Ishikawa (cell line): ENCODE data around the gene BPIFA3.

Source experiments
- CEBPB ChIP-seq: IDR thresholded peaks from 2 replicates; pipeline ENCODE4 v1.6.1; 2012
- CREB1 ChIP-seq: IDR thresholded peaks from 2 replicates; pipeline ENCODE4 v1.6.1; 2012; ENCODE audit warnings: low read depth
- EGR1 ChIP-seq: IDR thresholded peaks from 2 replicates; pipeline ENCODE4 v1.6.1; 2012
- EP300 ChIP-seq: IDR thresholded peaks from 2 replicates; pipeline ENCODE4 v1.6.1; 2012; ENCODE audit warnings: borderline replicate concordance
- FOXM1 ChIP-seq: IDR thresholded peaks from 2 replicates; pipeline ENCODE4 v1.6.1; 2012; ENCODE audit warnings: low read depth, borderline replicate concordance
- MAX ChIP-seq: IDR thresholded peaks from 2 replicates; pipeline ENCODE4 v1.6.1; 2012
- NFIC ChIP-seq: IDR thresholded peaks from 2 replicates; pipeline ENCODE4 v1.6.1; 2012
- RAD21 ChIP-seq: IDR thresholded peaks from 2 replicates; pipeline ENCODE4 v1.6.1; 2012; ENCODE audit warnings: low read depth
- REST ChIP-seq: IDR thresholded peaks from 2 replicates; pipeline ENCODE4 v1.6.1; 2012; ENCODE audit warnings: low read depth, mild to moderate bottlenecking
- TAF1 ChIP-seq: IDR thresholded peaks from 2 replicates; pipeline ENCODE4 v1.6.1; 2012; ENCODE audit warnings: low read depth, mild to moderate bottlenecking
- TCF12 ChIP-seq: IDR thresholded peaks from 2 replicates; pipeline ENCODE4 v1.6.1; 2012; ENCODE audit warnings: low read depth
- TEAD4 ChIP-seq: IDR thresholded peaks from 2 replicates; pipeline ENCODE4 v1.6.1; 2012
- USF1 ChIP-seq: IDR thresholded peaks from 2 replicates; pipeline ENCODE4 v1.6.1; 2012
- YY1 ChIP-seq: IDR thresholded peaks from 2 replicates; pipeline ENCODE4 v1.6.1; 2012; ENCODE audit warnings: low read depth
- ZBTB7A ChIP-seq: IDR thresholded peaks from 2 replicates; pipeline ENCODE4 v1.6.1; 2012; ENCODE audit warnings: low read depth

BPIFA3 gene

GRCh38 chr20:33239979-33240736, 23.0 kb downstream of the BPIFA3 start:
- TF ChIP-seq RAD21 (no peak), EP300 (no peak), CEBPB (no peak), ZBTB7A (no peak)

- TF ChIP-seq ZBTB7A (no peak), EP300 (no peak), USF1 (no peak), TEAD4 (no peak), RAD21 (no peak), TAF1 (no peak)
Measured at GRCh38 chr20:33240923-33241322, 23.8 kb downstream of the BPIFA3 start.

GRCh38 chr20:33242319-33243100, 25.4 kb downstream of the BPIFA3 start:
- TF ChIP-seq NFIC = no peak
- TF ChIP-seq RAD21 = no peak
- no peak for TF ChIP-seq CREB1
- TF ChIP-seq TEAD4 = no peak
- no peak for TF ChIP-seq FOXM1
- no peak for TF ChIP-seq TAF1
- no peak for TF ChIP-seq EGR1

- TF ChIP-seq CEBPB (no peak), REST (peak; percentile 20; the same call in 1 of the 2 replicates), FOXM1 (no peak), MAX (no peak), EGR1 (no peak), TCF12 (no peak)
Measured at GRCh38 chr20:33246077-33246476, 28.9 kb downstream of the BPIFA3 start.

- TF ChIP-seq YY1 = no peak
Measured at GRCh38 chr20:33249456-33249855, 32.3 kb downstream of the BPIFA3 start.

- TF ChIP-seq USF1 (no peak), MAX (no peak), RAD21 (no peak), EGR1 (no peak), FOXM1 (no peak), EP300 (no peak), YY1 (no peak)
Measured at GRCh38 chr20:33250666-33251065, 33.5 kb downstream of the BPIFA3 start.

GRCh38 chr20:33251496-33251895, 34.3 kb downstream of the BPIFA3 start:
- TF ChIP-seq CEBPB (no peak), TEAD4 (no peak), EP300 (no peak), FOXM1 (no peak), TCF12 (no peak), USF1 (no peak)

GRCh38 chr20:33252460-33252859, 35.3 kb downstream of the BPIFA3 start:
- TF ChIP-seq CEBPB (no peak), CREB1 (no peak), ZBTB7A (no peak), FOXM1 (no peak), TAF1 (no peak)
